GM12878 (cell line): Measurements from ENCODE around the gene G3BP1. TPM values are rescaled to one million over a fixed set of nuclear protein-coding genes. Genes with fewer than 3 reads are reported as not detected.
A peak's percentile ranks its signal among the peaks of the same experiment; 100 is the strongest.

Experiments
- BMI1 ChIP-seq: fragments of 450-650 bp; IDR thresholded peaks from 2 replicates; pipeline ENCODE4 v1.6.1; 2016; ENCODE audit warnings: mild to moderate bottlenecking, moderate library complexity, borderline replicate concordance
- BRCA1 ChIP-seq: IDR thresholded peaks from 2 replicates; pipeline ENCODE4 v1.6.1; 2011; ENCODE audit warnings: low read depth, low read length, improper control_type of control experiment
- EED ChIP-seq: sonication (generic); IDR thresholded peaks from 2 replicates; pipeline ENCODE4 v1.6.1; 2016; ENCODE audit warnings: antibody characterized with exemption, low read depth
- KAT2A ChIP-seq: conservative IDR thresholded peaks from 2 replicates; pipeline ENCODE4 v1.6.1; 2011; ENCODE audit warnings: low read depth, low read length; ENCODE audit not compliant: control insufficient read depth
- MEF2A ChIP-seq: IDR thresholded peaks from 2 replicates; pipeline ENCODE4 v1.6.1; 2011; ENCODE audit warnings: low read depth, mild to moderate bottlenecking, low read length, moderate library complexity; ENCODE audit not compliant: insufficient read depth
- MTA2 ChIP-seq: fragments of 450-650 bp; IDR thresholded peaks from 2 replicates; pipeline ENCODE4 v1.6.1; 2016; ENCODE audit warnings: low read depth, mild to moderate bottlenecking, moderate library complexity
- MXI1 ChIP-seq: fragments of 150-350 bp; IDR thresholded peaks from 2 replicates; pipeline ENCODE4 v1.6.1; 2011; ENCODE audit warnings: low read depth, mild to moderate bottlenecking, inconsistent platforms, low read length, improper control_type of control experiment
- NFXL1 ChIP-seq: fragments of 450-650 bp; IDR thresholded peaks from 2 replicates; pipeline ENCODE4 v1.6.1; 2017; ENCODE audit warnings: antibody characterized with exemption, mild to moderate bottlenecking, borderline replicate concordance
- NR2C1 ChIP-seq: fragments of 450-650 bp; IDR thresholded peaks from 2 replicates; pipeline ENCODE4 v1.6.1; 2017; ENCODE audit warnings: antibody characterized with exemption, mild to moderate bottlenecking, moderate library complexity
- POLR2AphosphoS5 ChIP-seq: IDR thresholded peaks from 2 replicates; pipeline ENCODE4 v1.6.1; 2011; ENCODE audit warnings: mild to moderate bottlenecking, low read length, inconsistent platforms
- RELA ChIP-seq: fragments of 450-650 bp; IDR thresholded peaks from 2 replicates; pipeline ENCODE4 v1.8.0; 2014; ENCODE audit warnings: borderline replicate concordance; ENCODE audit not compliant: partially characterized antibody
- RUNX3 ChIP-seq: IDR thresholded peaks from 2 replicates; pipeline ENCODE4 v1.6.1; 2012; ENCODE audit warnings: low read length, inconsistent platforms
- SMAD5 ChIP-seq: IDR thresholded peaks from 2 replicates; pipeline ENCODE4 v1.6.1; 2016; ENCODE audit warnings: antibody characterized with exemption, low read depth
- SREBF1 ChIP-seq: IDR thresholded peaks from 2 replicates; pipeline ENCODE4 v1.6.1; 2012; ENCODE audit warnings: mild to moderate bottlenecking, low read length
- TARDBP ChIP-seq: IDR thresholded peaks from 2 replicates; pipeline ENCODE4 v1.6.1; 2016; ENCODE audit warnings: borderline replicate concordance
- WRNIP1 ChIP-seq: IDR thresholded peaks from 2 replicates; pipeline ENCODE4 v1.6.1; 2011; ENCODE audit warnings: low read depth, low read length, improper control_type of control experiment, borderline replicate concordance
- ZNF207 ChIP-seq: fragments of 450-650 bp; IDR thresholded peaks from 2 replicates; pipeline ENCODE4 v1.6.1; 2014; ENCODE audit warnings: antibody characterized with exemption, mild to moderate bottlenecking, borderline replicate concordance
- ZNF274 ChIP-seq: IDR thresholded peaks from one replicate; pipeline ENCODE4 v1.8.0; 2011; ENCODE audit not compliant: insufficient read length, insufficient read depth
- polyA plus RNA-seq, 11 experiments: library from polyadenylated mRNA; depleted of rRNA in 4 of 11; unstranded in 6 of 11; stranded (reverse) in 5 of 11; fragments of >200 nt; fragmentation: Nextera tagmentation in 4 of 11; fragmentation: Illumina TruSeq in 1 of 11; extraction: Ambion mirVana in 4 of 11; extraction: Trizol in 1 of 11; gene quantifications; 1 replicate in 1 of 11; 2 replicates in 10 of 11; pipeline versions ENCODE4 v1.2.1 to v1.2.3, GENCODE V29; 2011 to 2016; ENCODE audit warnings: inconsistent platforms in 2 of 11, missing spikeins in 2 of 11, low read depth in 1 of 11
- total RNA-seq, 4 experiments: library from RNA; depleted of rRNA in 3 of 4; stranded (reverse); fragments of >200 nt in 3 of 4; fragmentation: Illumina TruSeq in 1 of 4; extraction: Trizol in 1 of 4; gene quantifications; 2 replicates each; pipeline versions ENCODE4 v1.2.1 to v1.2.3, GENCODE V29; 2013 to 2021
- TF ChIP-seq, protein P1 (sequence below): fragments of 450-650 bp; formaldehyde crosslinking; IDR thresholded peaks from 2 replicates; pipeline ENCODE4 v1.4.0; 2022; ENCODE audit warnings: mild to moderate bottlenecking, moderate library complexity
- TF ChIP-seq, protein P2 (sequence below): IDR thresholded peaks from 2 replicates; pipeline ENCODE4 v1.6.1; 2012; ENCODE audit warnings: low read depth, low read length, improper control_type of control experiment
- TF ChIP-seq, protein P3 (sequence below): IDR thresholded peaks from 2 replicates; pipeline ENCODE4 v1.6.1; 2012; ENCODE audit warnings: low read depth, low read length, improper control_type of control experiment
- TF ChIP-seq, protein P4 (sequence below): fragments of 450-650 bp; IDR thresholded peaks from 2 replicates; pipeline ENCODE4 v1.6.1; 2017; ENCODE audit warnings: mild to moderate bottlenecking, moderate library complexity

G3BP1 gene
- total and polyA plus RNA-seq, 10 of the 15 experiments (the other 5 are each of a cell fraction or from before 2014, with no cell fraction given), result 49.7 to 438 (median 148) TPM

DNA sequence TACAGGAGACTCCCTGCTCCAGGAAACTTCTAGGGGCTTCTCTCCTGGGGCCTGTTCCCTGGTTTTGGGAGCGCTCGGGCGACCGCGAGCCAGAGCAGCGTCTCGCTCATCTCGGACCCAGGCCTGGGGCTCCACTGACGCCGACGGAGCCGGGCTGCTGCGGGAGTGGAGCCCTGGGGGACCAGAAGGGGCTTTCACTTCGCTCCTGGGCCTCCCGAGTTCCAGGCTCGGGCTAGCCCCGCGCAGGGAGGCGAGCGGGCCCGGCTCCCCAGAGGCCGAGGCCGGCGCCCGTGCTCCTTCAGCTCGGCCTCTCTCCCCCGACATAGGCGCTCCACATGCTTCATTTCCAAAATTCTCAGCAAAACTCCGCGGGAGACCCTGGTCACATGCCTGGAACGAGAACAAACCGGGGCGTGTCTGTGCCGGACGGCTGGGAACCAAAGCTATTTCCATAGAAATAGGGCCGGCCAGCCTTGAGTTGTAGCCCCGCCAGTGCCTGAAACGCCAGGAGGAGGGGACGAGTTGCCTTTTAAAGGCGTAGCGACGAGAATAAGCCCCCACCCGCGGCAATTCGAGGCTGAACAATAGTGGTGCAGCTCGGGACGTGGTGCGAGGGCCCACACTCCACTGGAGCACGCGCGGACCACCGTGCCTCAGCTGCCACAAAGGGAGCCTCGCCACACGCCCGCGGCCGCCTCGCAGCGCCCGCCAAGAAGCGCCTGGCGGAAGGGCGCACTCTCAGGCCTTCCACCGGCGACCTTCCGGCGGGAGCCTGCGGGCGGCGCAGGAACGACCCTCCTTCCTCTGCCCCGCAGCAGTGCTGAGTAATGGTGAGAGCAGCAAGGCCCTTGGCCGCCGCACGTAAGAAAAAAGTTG, 1.1 kb upstream of the G3BP1 start (continued):
- TF ChIP-seq ZNF274, result no peak
- TF ChIP-seq, protein P1, sequence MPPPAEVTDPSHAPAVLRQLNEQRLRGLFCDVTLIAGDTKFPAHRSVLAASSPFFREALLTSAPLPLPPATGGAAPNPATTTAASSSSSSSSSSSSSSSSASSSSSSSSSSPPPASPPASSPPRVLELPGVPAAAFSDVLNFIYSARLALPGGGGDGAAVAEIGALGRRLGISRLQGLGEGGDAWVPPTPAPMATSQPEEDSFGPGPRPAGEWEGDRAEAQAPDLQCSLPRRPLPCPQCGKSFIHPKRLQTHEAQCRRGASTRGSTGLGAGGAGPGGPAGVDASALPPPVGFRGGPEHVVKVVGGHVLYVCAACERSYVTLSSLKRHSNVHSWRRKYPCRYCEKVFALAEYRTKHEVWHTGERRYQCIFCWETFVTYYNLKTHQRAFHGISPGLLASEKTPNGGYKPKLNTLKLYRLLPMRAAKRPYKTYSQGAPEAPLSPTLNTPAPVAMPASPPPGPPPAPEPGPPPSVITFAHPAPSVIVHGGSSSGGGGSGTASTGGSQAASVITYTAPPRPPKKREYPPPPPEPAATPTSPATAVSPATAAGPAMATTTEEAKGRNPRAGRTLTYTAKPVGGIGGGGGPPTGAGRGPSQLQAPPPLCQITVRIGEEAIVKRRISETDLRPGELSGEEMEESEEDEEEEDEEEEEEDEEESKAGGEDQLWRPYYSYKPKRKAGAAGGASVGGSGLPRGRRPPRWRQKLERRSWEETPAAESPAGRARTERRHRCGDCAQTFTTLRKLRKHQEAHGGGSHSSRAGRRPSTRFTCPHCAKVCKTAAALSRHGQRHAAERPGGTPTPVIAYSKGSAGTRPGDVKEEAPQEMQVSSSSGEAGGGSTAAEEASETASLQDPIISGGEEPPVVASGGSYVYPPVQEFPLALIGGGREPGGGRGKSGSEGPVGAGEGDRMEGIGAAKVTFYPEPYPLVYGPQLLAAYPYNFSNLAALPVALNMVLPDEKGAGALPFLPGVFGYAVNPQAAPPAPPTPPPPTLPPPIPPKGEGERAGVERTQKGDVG (CRISPR knock-in tag), result no peak
- TF ChIP-seq TARDBP, result no peak
- TF ChIP-seq, protein P2, sequence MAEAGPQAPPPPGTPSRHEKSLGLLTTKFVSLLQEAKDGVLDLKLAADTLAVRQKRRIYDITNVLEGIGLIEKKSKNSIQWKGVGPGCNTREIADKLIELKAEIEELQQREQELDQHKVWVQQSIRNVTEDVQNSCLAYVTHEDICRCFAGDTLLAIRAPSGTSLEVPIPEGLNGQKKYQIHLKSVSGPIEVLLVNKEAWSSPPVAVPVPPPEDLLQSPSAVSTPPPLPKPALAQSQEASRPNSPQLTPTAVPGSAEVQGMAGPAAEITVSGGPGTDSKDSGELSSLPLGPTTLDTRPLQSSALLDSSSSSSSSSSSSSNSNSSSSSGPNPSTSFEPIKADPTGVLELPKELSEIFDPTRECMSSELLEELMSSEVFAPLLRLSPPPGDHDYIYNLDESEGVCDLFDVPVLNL, result no peak
- TF ChIP-seq KAT2A, result no peak
- no peak for TF ChIP-seq NFXL1
- no peak for TF ChIP-seq RUNX3
- TF ChIP-seq, protein P3, sequence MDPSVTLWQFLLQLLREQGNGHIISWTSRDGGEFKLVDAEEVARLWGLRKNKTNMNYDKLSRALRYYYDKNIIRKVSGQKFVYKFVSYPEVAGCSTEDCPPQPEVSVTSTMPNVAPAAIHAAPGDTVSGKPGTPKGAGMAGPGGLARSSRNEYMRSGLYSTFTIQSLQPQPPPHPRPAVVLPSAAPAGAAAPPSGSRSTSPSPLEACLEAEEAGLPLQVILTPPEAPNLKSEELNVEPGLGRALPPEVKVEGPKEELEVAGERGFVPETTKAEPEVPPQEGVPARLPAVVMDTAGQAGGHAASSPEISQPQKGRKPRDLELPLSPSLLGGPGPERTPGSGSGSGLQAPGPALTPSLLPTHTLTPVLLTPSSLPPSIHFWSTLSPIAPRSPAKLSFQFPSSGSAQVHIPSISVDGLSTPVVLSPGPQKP, result no peak
- no peak for TF ChIP-seq BMI1
- no peak for TF ChIP-seq RELA
- no peak for TF ChIP-seq SMAD5
- no peak for TF ChIP-seq EED
- TF ChIP-seq MXI1, result no peak
- TF ChIP-seq BRCA1, result no peak
- TF ChIP-seq WRNIP1, result no peak
- TF ChIP-seq MTA2, result no peak
- TF ChIP-seq MEF2A, result no peak
- TF ChIP-seq NR2C1, result no peak
- TF ChIP-seq ZNF207, result peak; percentile 53; the same call in 1 of the 2 replicates
- TF ChIP-seq, protein P4, sequence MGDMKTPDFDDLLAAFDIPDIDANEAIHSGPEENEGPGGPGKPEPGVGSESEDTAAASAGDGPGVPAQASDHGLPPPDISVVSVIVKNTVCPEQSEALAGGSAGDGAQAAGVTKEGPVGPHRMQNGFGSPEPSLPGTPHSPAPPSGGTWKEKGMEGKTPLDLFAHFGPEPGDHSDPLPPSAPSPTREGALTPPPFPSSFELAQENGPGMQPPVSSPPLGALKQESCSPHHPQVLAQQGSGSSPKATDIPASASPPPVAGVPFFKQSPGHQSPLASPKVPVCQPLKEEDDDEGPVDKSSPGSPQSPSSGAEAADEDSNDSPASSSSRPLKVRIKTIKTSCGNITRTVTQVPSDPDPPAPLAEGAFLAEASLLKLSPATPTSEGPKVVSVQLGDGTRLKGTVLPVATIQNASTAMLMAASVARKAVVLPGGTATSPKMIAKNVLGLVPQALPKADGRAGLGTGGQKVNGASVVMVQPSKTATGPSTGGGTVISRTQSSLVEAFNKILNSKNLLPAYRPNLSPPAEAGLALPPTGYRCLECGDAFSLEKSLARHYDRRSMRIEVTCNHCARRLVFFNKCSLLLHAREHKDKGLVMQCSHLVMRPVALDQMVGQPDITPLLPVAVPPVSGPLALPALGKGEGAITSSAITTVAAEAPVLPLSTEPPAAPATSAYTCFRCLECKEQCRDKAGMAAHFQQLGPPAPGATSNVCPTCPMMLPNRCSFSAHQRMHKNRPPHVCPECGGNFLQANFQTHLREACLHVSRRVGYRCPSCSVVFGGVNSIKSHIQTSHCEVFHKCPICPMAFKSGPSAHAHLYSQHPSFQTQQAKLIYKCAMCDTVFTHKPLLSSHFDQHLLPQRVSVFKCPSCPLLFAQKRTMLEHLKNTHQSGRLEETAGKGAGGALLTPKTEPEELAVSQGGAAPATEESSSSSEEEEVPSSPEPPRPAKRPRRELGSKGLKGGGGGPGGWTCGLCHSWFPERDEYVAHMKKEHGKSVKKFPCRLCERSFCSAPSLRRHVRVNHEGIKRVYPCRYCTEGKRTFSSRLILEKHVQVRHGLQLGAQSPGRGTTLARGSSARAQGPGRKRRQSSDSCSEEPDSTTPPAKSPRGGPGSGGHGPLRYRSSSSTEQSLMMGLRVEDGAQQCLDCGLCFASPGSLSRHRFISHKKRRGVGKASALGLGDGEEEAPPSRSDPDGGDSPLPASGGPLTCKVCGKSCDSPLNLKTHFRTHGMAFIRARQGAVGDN, result peak; percentile 87; the same call in 1 of the 2 replicates
- peak; percentile 49; the same call in 1 of the 2 replicates for TF ChIP-seq POLR2AphosphoS5
- no peak for TF ChIP-seq SREBF1
